ENCODE data around the gene RALGPS1.

RALGPS1 gene

GRCh38 chr9:127113191-127113972 is 198.8 kb downstream of the RALGPS1 start:
- TF ChIP-seq CTCF (IDR thresholded peaks at IDR 0.05) = no peak
- Mint-ChIP-seq H3K27ac (no peak overlapping the region), H3K27me3 (ENCODE audit: low read depth, poor library complexity) (peaks cover 3% of the 10 kb centered on the region), H3K4me3 (no peak overlapping the region), H3K36me3 (ENCODE audit: low read depth) (peaks cover 10% of the 10 kb centered on the region), H3K4me1 (peaks cover 39% of the 10 kb centered on the region), H3K9me3 (no peaks in the 10 kb centered on the region)
- DNase-seq = no peak

GRCh38 chr9:127114606-127115005 is 200.0 kb downstream of the RALGPS1 start:
- H3K27ac Mint-ChIP-seq = no peak overlapping the region
- H3K4me1 Mint-ChIP-seq = peaks cover 49% of the 10 kb centered on the region
- H3K9me3 Mint-ChIP-seq = no peaks in the 10 kb centered on the region
- no peak overlapping the region for H3K4me3 Mint-ChIP-seq
- H3K36me3 Mint-ChIP-seq (ENCODE audit: low read depth) = peaks cover 7% of the 10 kb centered on the region
- no peak for DNase-seq
- H3K27me3 Mint-ChIP-seq (ENCODE audit: low read depth, poor library complexity) = peaks cover 3% of the 10 kb centered on the region
- TF ChIP-seq CTCF (IDR thresholded peaks at IDR 0.05) = no peak

GRCh38 chr9:127116088-127116726 is 201.6 kb downstream of the RALGPS1 start:
- Mint-ChIP-seq H3K4me3 (no peak overlapping the region), H3K4me1 (peaks cover 46% of the 10 kb centered on the region), H3K27ac (no peak overlapping the region), H3K9me3 (no peaks in the 10 kb centered on the region), H3K27me3 (ENCODE audit: low read depth, poor library complexity) (peaks cover 3% of the 10 kb centered on the region), H3K36me3 (ENCODE audit: low read depth) (peaks cover under 1% of the 10 kb centered on the region)
- no peak for TF ChIP-seq CTCF (IDR thresholded peaks at IDR 0.05)
- no peak for DNase-seq

GRCh38 chr9:127116957-127117356 is 202.4 kb downstream of the RALGPS1 start:
- H3K9me3 Mint-ChIP-seq = no peaks in the 10 kb centered on the region
- H3K4me3 Mint-ChIP-seq = no peak overlapping the region

GRCh38 chr9:127117801-127118200 is 203.2 kb downstream of the RALGPS1 start:
- H3K27me3 Mint-ChIP-seq (ENCODE audit: low read depth, poor library complexity) = peaks cover 2% of the 10 kb centered on the region
- DNase-seq = no peak
- no peak overlapping the region for H3K27ac Mint-ChIP-seq
- no peaks in the 10 kb centered on the region for H3K9me3 Mint-ChIP-seq
- no peaks in the 10 kb centered on the region for H3K36me3 Mint-ChIP-seq (ENCODE audit: low read depth)
- H3K4me3 Mint-ChIP-seq = no peak overlapping the region
- no peak for TF ChIP-seq CTCF (IDR thresholded peaks at IDR 0.05)
- peaks cover 51% of the 10 kb centered on the region for H3K4me1 Mint-ChIP-seq

More at GRCh38 chr9:127116957-127117356, 202.4 kb downstream of the RALGPS1 start:
- no peak overlapping the region for H3K27ac Mint-ChIP-seq
- H3K4me1 Mint-ChIP-seq = peaks cover 52% of the 10 kb centered on the region
- H3K27me3 Mint-ChIP-seq (ENCODE audit: low read depth, poor library complexity) = peaks cover 3% of the 10 kb centered on the region
- no peak for TF ChIP-seq CTCF (IDR thresholded peaks at IDR 0.05)
- H3K36me3 Mint-ChIP-seq (ENCODE audit: low read depth) = no peaks in the 10 kb centered on the region
- no peak for DNase-seq

Measured in nephron progenitor cell (in vitro differentiated cells).